Natural killer cell (primary cell): ENCODE measurements around the gene CCDC85C. TPM values are rescaled to one million over a fixed set of nuclear protein-coding genes. Genes with fewer than 3 reads are reported as not detected.

Experiments
- ATAC-seq, 3 donors: fragments of 150-1000 bp in 2 of 3; fragments of 200-7000 bp in 1 of 3; cut with Tn5 transposase; 1 replicate in 1 of 3; 2 replicates in 2 of 3; pipeline ENCODE4 v1.10.0; 2021; ENCODE audit warnings: mild to moderate bottlenecking in 2 of 3, moderate library complexity in 2 of 3
- DNase-seq, 2 donors: peaks; one replicate each; pipeline versions ENCODE4 v3.0.0 to v3.0.0-alpha.2; 2013 to 2021; ENCODE audit warnings: mixed read lengths in 1 of 2
- H3K27ac ChIP-seq: one replicate; pipeline ENCODE4 v1.5.1; 2013; ENCODE audit warnings: mild to moderate bottlenecking, low read length
- H3K27me3 ChIP-seq: one replicate; pipeline ENCODE4 v1.6.1; 2013; ENCODE audit warnings: low read length; ENCODE audit not compliant: control insufficient read depth, insufficient read depth
- H3K36me3 ChIP-seq: one replicate; pipeline ENCODE4 v1.6.1; 2013; ENCODE audit warnings: low read length; ENCODE audit not compliant: control insufficient read depth, insufficient read depth
- H3K4me1 ChIP-seq: one replicate; pipeline ENCODE4 v1.6.1; 2013; ENCODE audit warnings: low read length; ENCODE audit not compliant: control insufficient read depth, insufficient read depth
- H3K4me3 ChIP-seq: one replicate; pipeline ENCODE4 v1.5.1; 2013; ENCODE audit warnings: low read length
- H3K9me3 ChIP-seq: one replicate; pipeline ENCODE4 v1.6.1; 2013; ENCODE audit warnings: low read length; ENCODE audit not compliant: control insufficient read depth, insufficient read depth
- H3K27ac Mint-ChIP-seq, 2 donors: one replicate each; pipeline ENCODE4 v1.8.0; 2022; ENCODE audit warnings: mild to moderate bottlenecking in 2 of 2, mixed read lengths in 2 of 2, moderate library complexity in 1 of 2
- H3K27me3 Mint-ChIP-seq, 2 donors: one replicate each; pipeline ENCODE4 v1.8.0; 2022; ENCODE audit warnings: low read depth in 2 of 2, mixed read lengths in 2 of 2
- H3K36me3 Mint-ChIP-seq: one replicate; pipeline ENCODE4 v1.8.0; 2022; ENCODE audit warnings: mixed read lengths
- H3K4me1 Mint-ChIP-seq, 2 donors: one replicate each; pipeline ENCODE4 v1.8.0; 2022; ENCODE audit warnings: mixed read lengths in 2 of 2
- H3K4me3 Mint-ChIP-seq: one replicate; pipeline ENCODE4 v1.8.0; 2022; ENCODE audit warnings: mild to moderate bottlenecking, moderate library complexity, mixed read lengths
- H3K9me3 Mint-ChIP-seq, 2 donors: one replicate each; pipeline ENCODE4 v1.8.0; 2022; ENCODE audit warnings: mixed read lengths in 2 of 2
- WGBS: methylation state at CpG from one replicate; pipeline ENCODE4 v1.1.7; 2013; ENCODE audit warnings: missing lambda C conversion rate; ENCODE audit not compliant: insufficient coverage; 5-methylcytosine and 5-hydroxymethylcytosine counted together
- intact Hi-C: fragments of 100-400 bp; cut with micrococcal nuclease; formaldehyde crosslinking; loops from one replicate; pipeline ENCODE4 v1.14.2; 2022
- total RNA-seq, 4 donors: library from RNA; stranded (reverse); fragments of 120-200 nt in 1 of 4; gene quantifications; one replicate each; pipeline versions ENCODE4 v1.2.3 to v1.2.4, GENCODE V29; 2013 to 2022
- TF ChIP-seq, protein P1 (sequence below): fragments of 200-600 bp; IDR thresholded peaks from one replicate; pipeline ENCODE4 v1.8.0; 2022; ENCODE audit warnings: antibody characterized with exemption

Gene CCDC85C
- total RNA-seq, 3 donors from 2014 or later (not counting 1 experiment from before 2014, with no cell fraction given), result 0.73 to 4.3 (median 2.8) TPM

DNA sequence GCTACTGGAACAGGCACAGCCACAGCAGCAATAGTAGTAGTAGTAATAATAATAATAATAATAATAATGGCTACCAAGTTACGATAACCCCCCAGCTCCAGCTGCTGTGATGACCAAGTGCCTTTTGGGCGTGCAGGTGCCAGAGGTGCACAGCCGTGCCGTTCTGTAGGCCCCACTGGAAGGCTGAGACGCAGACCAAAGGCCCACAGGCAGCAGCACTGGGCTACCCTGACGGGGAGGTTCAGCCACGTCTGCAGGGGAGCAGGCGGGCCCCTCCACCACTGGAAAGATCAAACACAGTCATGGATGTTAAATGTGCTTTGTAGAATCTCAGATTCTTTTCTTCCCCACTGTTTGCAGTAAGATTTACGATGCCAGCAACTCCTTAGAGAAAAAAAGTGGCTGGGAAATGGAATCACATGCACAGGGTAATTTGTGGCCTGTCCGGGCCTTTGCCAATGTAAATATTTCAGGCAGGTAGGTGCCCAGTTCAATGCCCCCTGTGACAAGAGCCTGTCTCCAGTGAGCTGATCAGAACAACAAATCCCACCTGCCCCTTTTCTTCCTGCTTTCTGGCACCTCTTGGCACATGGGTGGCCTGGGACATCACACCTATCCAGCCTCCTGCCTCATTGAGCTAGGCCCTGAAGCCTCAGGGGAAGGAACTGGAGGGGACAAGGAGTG is 32.6 kb downstream of the CCDC85C start:
- no peaks in the 10 kb centered on the region for H3K27me3 Mint-ChIP-seq
- H3K36me3 Mint-ChIP-seq, result no peaks in the 10 kb centered on the region
- Histone ChIP-seq H3K27me3 (no peaks in the 10 kb centered on the region), H3K36me3 (no peaks in the 10 kb centered on the region), H3K4me1 (no peaks in the 10 kb centered on the region), H3K27ac (no peak overlapping the region), H3K4me3 (no peak overlapping the region), H3K9me3 (no peaks in the 10 kb centered on the region)
- no peaks in the 10 kb centered on the region for H3K4me1 Mint-ChIP-seq
- no peak overlapping the region for H3K4me3 Mint-ChIP-seq
- no peak overlapping the region for H3K27ac Mint-ChIP-seq
- intact Hi-C loops, result no loop called here
- 87% methylated on average over 10 of the region's 10 CpGs for WGBS
- ATAC-seq (no peak), DNase-seq (no peak)
- no peaks in the 10 kb centered on the region for H3K9me3 Mint-ChIP-seq
- TF ChIP-seq, protein P1, sequence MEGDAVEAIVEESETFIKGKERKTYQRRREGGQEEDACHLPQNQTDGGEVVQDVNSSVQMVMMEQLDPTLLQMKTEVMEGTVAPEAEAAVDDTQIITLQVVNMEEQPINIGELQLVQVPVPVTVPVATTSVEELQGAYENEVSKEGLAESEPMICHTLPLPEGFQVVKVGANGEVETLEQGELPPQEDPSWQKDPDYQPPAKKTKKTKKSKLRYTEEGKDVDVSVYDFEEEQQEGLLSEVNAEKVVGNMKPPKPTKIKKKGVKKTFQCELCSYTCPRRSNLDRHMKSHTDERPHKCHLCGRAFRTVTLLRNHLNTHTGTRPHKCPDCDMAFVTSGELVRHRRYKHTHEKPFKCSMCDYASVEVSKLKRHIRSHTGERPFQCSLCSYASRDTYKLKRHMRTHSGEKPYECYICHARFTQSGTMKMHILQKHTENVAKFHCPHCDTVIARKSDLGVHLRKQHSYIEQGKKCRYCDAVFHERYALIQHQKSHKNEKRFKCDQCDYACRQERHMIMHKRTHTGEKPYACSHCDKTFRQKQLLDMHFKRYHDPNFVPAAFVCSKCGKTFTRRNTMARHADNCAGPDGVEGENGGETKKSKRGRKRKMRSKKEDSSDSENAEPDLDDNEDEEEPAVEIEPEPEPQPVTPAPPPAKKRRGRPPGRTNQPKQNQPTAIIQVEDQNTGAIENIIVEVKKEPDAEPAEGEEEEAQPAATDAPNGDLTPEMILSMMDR, result no peak

DNA sequence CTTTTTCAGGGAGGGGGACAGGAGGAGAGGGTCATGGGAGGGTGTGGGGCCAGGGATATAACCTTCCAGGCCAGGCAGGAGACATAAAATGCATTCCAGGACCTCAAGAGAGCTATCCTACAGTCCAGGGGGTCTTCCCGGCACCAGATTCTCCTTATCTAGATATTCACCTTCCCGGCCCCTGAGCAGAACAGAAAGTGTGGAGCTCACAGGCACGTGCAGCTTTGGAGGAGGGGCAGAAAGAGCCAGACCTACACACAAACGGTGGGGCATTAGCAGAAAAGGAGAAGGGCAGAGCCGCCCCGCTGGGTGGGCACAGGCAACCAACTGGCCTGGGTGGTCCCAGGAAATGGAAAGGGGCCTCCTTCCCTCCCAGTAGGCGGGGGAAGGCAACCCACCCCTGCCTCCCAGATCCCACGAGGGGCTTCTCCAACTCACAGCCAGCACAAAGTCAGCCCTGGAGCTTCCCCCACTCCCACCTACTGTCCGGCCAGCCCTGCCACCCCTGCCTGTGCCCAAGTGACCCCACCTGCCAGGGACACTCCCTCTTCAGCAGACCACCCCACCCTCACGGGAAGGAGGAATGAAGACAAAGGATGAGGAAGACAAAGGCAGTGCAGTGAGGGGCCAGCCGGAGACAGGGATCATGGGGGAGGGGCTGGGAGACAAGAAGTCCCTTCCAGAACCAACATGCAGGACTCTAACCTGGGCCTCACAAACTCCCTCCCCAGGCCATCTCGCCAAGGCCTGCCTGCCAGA is 33.3 kb downstream of the CCDC85C start:
- no peaks in the 10 kb centered on the region for H3K36me3 ChIP-seq
- H3K27ac Mint-ChIP-seq, result no peak overlapping the region
- no peaks in the 10 kb centered on the region for H3K9me3 Mint-ChIP-seq
- H3K4me1 Mint-ChIP-seq, result no peaks in the 10 kb centered on the region
- H3K36me3 Mint-ChIP-seq, result no peaks in the 10 kb centered on the region
- no peak for ATAC-seq
- 85% methylated on average over 10 of the region's 12 CpGs for WGBS
- H3K9me3 ChIP-seq, result no peaks in the 10 kb centered on the region
- no peak for DNase-seq
- H3K4me3 Mint-ChIP-seq, result no peak overlapping the region
- no peak overlapping the region for H3K4me3 ChIP-seq
- intact Hi-C loops, result no loop called here
- H3K27me3 ChIP-seq, result no peaks in the 10 kb centered on the region
- H3K27ac ChIP-seq, result no peak overlapping the region
- no peaks in the 10 kb centered on the region for H3K4me1 ChIP-seq
- TF ChIP-seq, protein P1, result no peak
- H3K27me3 Mint-ChIP-seq, result no peaks in the 10 kb centered on the region

DNA sequence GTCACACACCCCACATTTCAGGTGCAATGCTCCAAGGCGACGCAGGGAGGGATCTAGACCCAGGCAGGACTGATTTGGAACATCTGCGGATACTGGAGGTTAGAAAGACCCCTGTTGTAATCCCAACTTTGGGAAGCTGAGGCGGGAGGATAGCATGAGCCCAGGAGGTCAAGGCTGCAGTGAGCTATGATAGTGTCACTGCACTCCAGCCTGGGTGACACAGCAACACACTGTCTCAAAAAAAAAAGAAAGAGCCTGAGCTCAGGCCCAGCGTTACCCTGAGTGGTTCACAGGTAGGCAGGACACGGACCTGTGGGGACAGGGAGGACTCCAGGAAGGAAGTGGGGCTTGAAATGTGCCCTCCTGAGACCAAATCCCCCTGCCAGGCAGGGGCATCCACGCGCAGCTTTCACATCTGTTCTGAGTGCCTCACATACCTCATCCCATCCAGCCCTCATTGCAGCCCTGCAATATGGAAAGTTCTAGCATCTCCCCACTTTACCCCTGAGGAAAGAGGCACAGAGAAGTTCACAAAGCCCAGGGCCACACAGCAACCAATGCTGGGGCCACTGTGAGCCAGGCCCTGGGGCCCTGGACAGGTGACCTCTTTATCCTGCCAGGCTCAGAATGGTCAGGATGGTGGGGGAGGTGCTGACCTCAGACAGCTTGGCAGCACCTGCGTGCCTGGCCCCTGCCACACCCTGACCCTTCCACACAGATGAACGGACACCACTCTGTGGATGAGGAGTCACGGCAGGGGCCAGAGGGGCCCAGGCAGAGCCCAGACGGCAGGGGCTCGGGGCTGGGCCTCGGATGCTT is 34.1 kb downstream of the CCDC85C start:
- Mint-ChIP-seq H3K27ac (no peak overlapping the region), H3K9me3 (no peaks in the 10 kb centered on the region), H3K4me3 (no peak overlapping the region), H3K4me1 (no peaks in the 10 kb centered on the region), H3K36me3 (no peaks in the 10 kb centered on the region), H3K27me3 (no peaks in the 10 kb centered on the region)
- no peaks in the 10 kb centered on the region for H3K4me1 ChIP-seq
- H3K9me3 ChIP-seq, result no peaks in the 10 kb centered on the region
- no peak overlapping the region for H3K27ac ChIP-seq
- no peak for DNase-seq
- TF ChIP-seq, protein P1, result no peak
- H3K36me3 ChIP-seq, result no peaks in the 10 kb centered on the region
- 74% methylated on average over 14 of the region's 14 CpGs for WGBS
- no peak for ATAC-seq
- intact Hi-C loops, result no loop called here
- H3K27me3 ChIP-seq, result no peaks in the 10 kb centered on the region
- no peak overlapping the region for H3K4me3 ChIP-seq
